H1 (cell line): ENCODE measurements around the gene CCAR1. TPM values are rescaled to one million over a fixed set of nuclear protein-coding genes. Genes with fewer than 3 reads are reported as not detected.

Experiments used
- EGR1 ChIP-seq: IDR thresholded peaks from 2 replicates; pipeline ENCODE4 v1.6.1; 2011; ENCODE audit warnings: low read depth, low read length, borderline replicate concordance
- HDAC2 ChIP-seq, 2 experiments: fragments of 300-600 bp in 1 of 2; sonication (generic) in 1 of 2; IDR thresholded peaks; 2 replicates each; pipeline ENCODE4 v1.6.1; 2011 to 2012; ENCODE audit warnings: low read depth in 2 of 2, low read length in 2 of 2, mild to moderate bottlenecking in 2 of 2, moderate library complexity in 2 of 2, borderline replicate concordance in 1 of 2, inconsistent platforms in 1 of 2
- JUND ChIP-seq: IDR thresholded peaks from 2 replicates; pipeline ENCODE4 v1.6.1; 2011; ENCODE audit warnings: mild to moderate bottlenecking, improper control_type of control experiment, low read length
- RXRA ChIP-seq: IDR thresholded peaks from 2 replicates; pipeline ENCODE4 v1.6.1; 2011; ENCODE audit warnings: low read depth, mild to moderate bottlenecking, low read length, moderate library complexity; ENCODE audit not compliant: insufficient read depth
- SP1 ChIP-seq: IDR thresholded peaks from 2 replicates; pipeline ENCODE4 v1.6.1; 2011; ENCODE audit warnings: low read depth, low read length
- polyA plus RNA-seq, 7 experiments: library from polyadenylated mRNA; depleted of rRNA in 3 of 7; stranded (reverse) in 5 of 7; unstranded in 2 of 7; fragments of >200 nt in 5 of 7; fragments of 200-250 nt in 2 of 7; gene quantifications; 1 replicate in 5 of 7; 2 replicates in 1 of 7; 4 replicates in 1 of 7; pipeline versions ENCODE4 v1.2.1 to v1.2.3, GENCODE V29; 2011 to 2013; ENCODE audit warnings: missing spikeins in 2 of 7, mixed read lengths in 2 of 7
- total RNA-seq: library from RNA; stranded (reverse); fragmentation: NEBNext Ultra II Directional; extraction: Animal tissue kit (Norgen Biotek cat#: 25700); gene quantifications from 2 replicates; pipeline ENCODE4 v1.2.1, GENCODE V29; 2021

The CCAR1 gene
- total and polyA plus RNA-seq, 2 of the 8 experiments (the other 6 are each of a cell fraction or from before 2014, with no cell fraction given): 91.6 to 111 TPM

- TF ChIP-seq HDAC2 (IDR thresholded peaks at IDR 0.05; ENCODE audit: borderline replicate concordance in 1 of 2, low read depth in 2 of 2, low read length in 2 of 2) (no peak), SP1 (no peak), EGR1 (no peak), RXRA (no peak), JUND (no peak)
These were observed 75.0 kb downstream of the CCAR1 start (continued) for GRCh38 chr10:68795886-68796532.
